NCI-H82 treated with DMSO at 0.1 percent for 48 hours (cell line): ENCODE data around the gene ZNF121.

Source experiments
- DNase-seq: peaks from one replicate; lab custom pipeline; 2025; ENCODE audit not compliant: unreplicated experiment; lab: John Stamatoyannopoulos, UW

The ZNF121 gene

DNA sequence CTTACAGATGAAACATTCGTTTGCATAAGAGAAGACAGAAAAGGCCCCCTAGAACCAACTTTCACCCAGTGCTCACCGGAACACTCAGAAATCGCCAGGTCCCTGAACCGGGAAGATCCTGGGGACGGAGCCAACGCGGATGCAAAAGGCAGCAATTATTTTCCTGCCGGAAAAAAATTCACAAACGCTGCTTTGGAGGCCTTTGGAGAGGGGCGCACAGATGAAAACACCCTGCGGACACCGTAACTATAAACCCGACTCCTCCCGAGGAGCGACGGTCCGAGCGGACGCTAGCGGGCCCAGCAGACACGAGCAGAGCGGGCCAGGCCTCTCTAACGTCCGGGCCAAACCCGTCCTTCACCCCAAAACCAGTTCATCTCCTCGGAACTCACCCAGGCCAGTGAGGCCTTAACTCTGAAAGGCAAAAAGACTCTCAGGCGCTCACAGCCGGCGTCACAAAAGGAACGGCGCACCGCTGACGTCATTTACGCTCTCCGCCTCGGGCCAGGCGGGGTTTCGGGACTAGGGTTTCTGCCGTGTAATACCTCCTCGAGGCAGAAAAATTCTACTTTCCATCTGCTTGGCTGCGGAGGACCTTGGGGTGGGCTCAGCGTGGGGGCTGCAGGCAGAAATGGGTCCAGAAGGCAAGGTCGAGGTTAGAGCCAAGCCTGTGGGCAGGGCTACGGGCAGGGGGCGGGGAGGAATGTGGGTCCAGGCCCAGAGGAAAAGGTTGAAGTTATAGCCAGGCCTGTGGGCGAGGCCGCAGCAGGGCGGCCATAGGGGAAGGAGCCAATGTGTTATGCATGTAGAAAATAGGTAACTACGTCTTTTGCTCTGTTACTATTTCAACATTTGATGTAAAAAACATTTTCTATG, 45.9 kb downstream of the ZNF121 start, which contains the start of gene ZNF426:
ZNF426 (minus strand) TSS at position 463 of the 876 bp plus-strand sequence. CDS start 2,413 bp downstream, outside the sequence.
- peak; percentile 21 for DNase-seq

- DNase-seq = no peak
Measured at GRCh38 chr19:9535934-9536333, 48.4 kb downstream of the ZNF121 start.

- DNase-seq = no peak
Measured at GRCh38 chr19:9531933-9532332, 52.4 kb downstream of the ZNF121 start.

GRCh38 chr19:9528757-9529336, 55.5 kb downstream of the ZNF121 start:
- no peak for DNase-seq

GRCh38 chr19:9523885-9524474, 60.3 kb downstream of the ZNF121 start:
- no peak for DNase-seq
